Subcutaneous abdominal adipose tissue (tissue), 5 donors: ENCODE data around the gene ZIC1.

Experiments
- H3K27ac ChIP-seq: one replicate; pipeline ENCODE4 v1.7.0; 2013; ENCODE audit warnings: low read depth, mild to moderate bottlenecking, inconsistent platforms, low read length, moderate library complexity
- H3K27me3 ChIP-seq, 5 donors: one replicate each; pipeline ENCODE4 v1.7.0; 2013; ENCODE audit warnings: low read length in 5 of 5, inconsistent platforms in 1 of 5; ENCODE audit not compliant: control insufficient read depth in 5 of 5, insufficient read depth in 4 of 5
- H3K36me3 ChIP-seq, 5 donors: one replicate each; pipeline ENCODE4 v1.7.0; 2013; ENCODE audit warnings: low read length in 5 of 5; ENCODE audit not compliant: control insufficient read depth in 5 of 5, insufficient read depth in 5 of 5
- H3K4me1 ChIP-seq, 5 donors: one replicate each; pipeline ENCODE4 v1.7.0; 2013; ENCODE audit warnings: low read length in 5 of 5, mild to moderate bottlenecking in 3 of 5, moderate library complexity in 1 of 5; ENCODE audit not compliant: control insufficient read depth in 5 of 5, insufficient read depth in 5 of 5
- H3K4me3 ChIP-seq, 5 donors: one replicate each; pipeline ENCODE4 v1.7.0; 2013; ENCODE audit warnings: low read length in 5 of 5, low read depth in 1 of 5
- H3K9ac ChIP-seq, 5 donors: one replicate each; pipeline ENCODE4 v1.7.0; 2013; ENCODE audit warnings: low read length in 5 of 5, mild to moderate bottlenecking in 4 of 5, moderate library complexity in 3 of 5
- H3K9me3 ChIP-seq, 5 donors: one replicate each; pipeline ENCODE4 v1.7.0; 2013; ENCODE audit warnings: low read length in 5 of 5; ENCODE audit not compliant: control insufficient read depth in 5 of 5
- donor health status: healthy.
- donor health status: healthy.
- donor health status: healthy.
- donor health status: healthy.
- donor health status: healthy.

ZIC1 gene

GRCh38 chr3:147395899-147396711 lies 13.1 kb upstream of the ZIC1 start:
- peaks cover 0 to 53% (median 45%) of the 10 kb centered on the region in 5 donors for H3K4me1 ChIP-seq
- no peaks in the 10 kb centered on the region for H3K36me3 ChIP-seq
- H3K9ac ChIP-seq: no peak overlapping the region
- H3K27me3 ChIP-seq: peaks cover 38 to 81% (median 73%) of the 10 kb centered on the region in 5 donors
- H3K9me3 ChIP-seq: peaks cover 0 to 6% (median 0%) of the 10 kb centered on the region in 5 donors
- no peak overlapping the region for H3K4me3 ChIP-seq
- no peak overlapping the region for H3K27ac ChIP-seq

- Histone ChIP-seq H3K9ac (no peak overlapping the region), H3K36me3 (no peaks in the 10 kb centered on the region), H3K27me3 (peaks cover 38 to 80% (median 70%) of the 10 kb centered on the region in 5 donors), H3K27ac (no peak overlapping the region), H3K4me3 (no peak overlapping the region), H3K4me1 (peaks cover 0 to 51% (median 45%) of the 10 kb centered on the region in 5 donors), H3K9me3 (peaks cover 0 to 6% (median 0%) of the 10 kb centered on the region in 5 donors)
These were observed 12.5 kb upstream of the ZIC1 start for GRCh38 chr3:147396712-147397046.

DNA sequence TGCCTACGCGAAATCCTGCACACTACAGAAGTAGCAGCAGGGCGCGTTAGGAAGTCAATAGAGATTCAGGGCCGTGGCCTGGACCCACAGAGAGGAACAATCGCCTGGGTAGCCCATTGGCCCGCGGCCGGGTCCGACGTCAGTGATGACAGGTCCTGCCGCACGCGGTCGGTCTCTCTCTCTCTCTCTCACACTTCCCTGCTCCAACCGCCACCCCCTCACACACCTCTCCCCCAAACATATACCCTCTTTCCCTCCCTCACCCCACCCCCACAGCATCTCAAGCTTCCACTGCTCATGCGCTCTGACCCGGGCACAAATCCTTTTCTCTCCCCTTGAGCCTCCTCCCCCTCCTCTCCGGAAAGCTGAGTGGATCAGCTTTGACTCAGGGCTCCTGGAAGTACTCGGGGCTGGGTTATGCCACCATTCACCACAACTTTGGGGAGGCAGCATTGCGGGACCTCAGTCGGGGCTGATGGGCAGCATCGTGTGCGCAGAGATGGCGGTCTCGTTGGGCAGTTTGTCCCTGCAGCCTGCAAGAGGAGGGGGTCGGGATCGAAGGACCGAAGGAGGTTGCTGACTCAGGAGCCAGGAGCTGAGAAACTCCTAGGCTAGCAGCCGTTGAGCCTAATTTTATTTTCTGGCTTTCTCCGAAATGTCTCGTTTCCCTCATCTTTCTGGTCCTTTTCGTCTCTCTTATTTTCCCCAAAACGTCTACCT lies 11.8 kb upstream of the ZIC1 start:
- peaks cover 35 to 76% (median 68%) of the 10 kb centered on the region in 5 donors for H3K27me3 ChIP-seq
- H3K27ac ChIP-seq: no peak overlapping the region
- H3K4me3 ChIP-seq: no peak overlapping the region
- no peak overlapping the region for H3K9ac ChIP-seq
- H3K9me3 ChIP-seq: peaks cover 0 to 6% (median 0%) of the 10 kb centered on the region in 5 donors
- H3K4me1 ChIP-seq: peaks cover 0 to 44% (median 39%) of the 10 kb centered on the region in 5 donors
- no peaks in the 10 kb centered on the region for H3K36me3 ChIP-seq

DNA sequence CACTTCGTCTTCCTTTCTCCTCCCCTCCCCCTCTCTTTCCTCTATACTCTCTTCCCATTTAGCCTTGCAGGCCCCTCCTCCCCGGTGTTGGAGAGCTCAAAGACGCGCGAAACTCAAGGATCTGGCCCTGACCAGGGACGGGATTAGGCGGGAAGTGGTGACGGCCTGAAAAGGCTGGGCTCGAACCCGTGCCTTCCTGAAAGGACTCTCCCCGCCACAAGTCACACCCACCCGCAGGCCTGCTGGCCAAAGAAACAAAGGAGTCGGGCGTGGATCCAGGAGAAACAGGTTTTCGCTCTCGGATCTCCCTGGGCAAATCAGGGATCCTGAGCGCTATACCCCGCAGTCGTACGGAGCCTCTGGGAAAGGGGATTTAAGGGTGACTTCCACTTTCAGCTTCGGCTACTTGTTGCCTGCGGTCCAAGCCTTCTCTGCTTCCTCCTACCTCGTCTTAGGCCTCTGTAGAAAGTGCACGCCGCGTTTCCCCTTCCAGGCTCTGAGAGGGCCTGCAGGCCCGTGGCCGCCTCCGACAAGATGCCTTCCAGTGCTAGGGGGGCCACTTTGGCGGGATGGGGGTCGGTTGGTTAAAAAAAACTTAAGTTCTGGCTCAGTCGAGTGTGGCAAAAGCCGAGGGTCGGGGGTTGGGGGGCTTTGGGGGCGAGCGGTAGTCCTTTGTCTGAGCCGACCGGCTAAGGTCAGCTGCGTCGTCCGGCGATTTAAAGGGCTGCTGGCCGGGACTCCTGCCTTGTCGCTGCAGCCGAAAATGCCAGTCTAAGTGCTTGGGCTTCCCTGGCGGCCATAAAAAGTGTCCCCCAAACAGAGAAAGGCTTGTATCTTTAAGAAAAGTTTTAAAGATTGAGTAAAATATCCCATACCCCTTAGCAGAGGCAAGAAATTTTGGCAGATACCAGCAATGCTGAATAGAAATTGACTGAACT lies 11.0 kb upstream of the ZIC1 start:
- Histone ChIP-seq H3K9me3 (peaks cover 0 to 6% (median 0%) of the 10 kb centered on the region in 5 donors), H3K9ac (no peak overlapping the region), H3K4me1 (peaks cover 0 to 37% (median 33%) of the 10 kb centered on the region in 5 donors), H3K27ac (no peak overlapping the region), H3K36me3 (no peaks in the 10 kb centered on the region), H3K4me3 (peak overlapping the region in 2 of 5 donors; percentile 16 to 30), H3K27me3 (peaks cover 30 to 72% (median 63%) of the 10 kb centered on the region in 5 donors)

GRCh38 chr3:147398813-147399534 lies 10.2 kb upstream of the ZIC1 start:
- no peak overlapping the region for H3K9ac ChIP-seq
- H3K27me3 ChIP-seq: peaks cover 36 to 71% (median 62%) of the 10 kb centered on the region in 5 donors
- no peaks in the 10 kb centered on the region for H3K36me3 ChIP-seq
- peaks cover 0 to 6% (median 0%) of the 10 kb centered on the region in 5 donors for H3K9me3 ChIP-seq
- H3K4me3 ChIP-seq: no peak overlapping the region
- peaks cover 0 to 28% (median 25%) of the 10 kb centered on the region in 5 donors for H3K4me1 ChIP-seq
- H3K27ac ChIP-seq: no peak overlapping the region

DNA sequence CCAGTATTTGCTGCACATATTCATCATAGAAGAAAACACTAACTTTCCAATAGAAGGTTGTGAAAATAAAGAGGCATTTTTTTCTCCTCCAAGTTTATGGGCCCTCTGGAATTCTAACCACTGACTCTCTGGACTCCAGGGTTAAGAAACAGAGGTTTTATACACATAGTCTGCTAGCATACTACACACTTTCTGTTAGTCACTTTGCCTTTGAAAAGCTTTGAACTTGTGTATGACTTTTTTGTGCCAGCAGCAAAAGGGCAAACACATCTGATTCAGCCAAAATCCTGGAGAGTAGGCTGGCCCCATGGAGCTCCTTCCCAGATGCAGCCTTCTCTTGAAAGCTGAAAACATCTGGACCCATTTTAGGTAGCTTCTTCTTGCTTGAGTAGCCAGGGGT lies 9.1 kb upstream of the ZIC1 start:
- Histone ChIP-seq H3K36me3 (no peaks in the 10 kb centered on the region), H3K27me3 (peaks cover 47 to 70% (median 62%) of the 10 kb centered on the region in 5 donors), H3K9ac (no peak overlapping the region), H3K27ac (no peak overlapping the region), H3K4me3 (no peak overlapping the region), H3K9me3 (peaks cover 0 to 6% (median 0%) of the 10 kb centered on the region in 5 donors), H3K4me1 (peaks cover 0 to 24% (median 22%) of the 10 kb centered on the region in 5 donors)

DNA sequence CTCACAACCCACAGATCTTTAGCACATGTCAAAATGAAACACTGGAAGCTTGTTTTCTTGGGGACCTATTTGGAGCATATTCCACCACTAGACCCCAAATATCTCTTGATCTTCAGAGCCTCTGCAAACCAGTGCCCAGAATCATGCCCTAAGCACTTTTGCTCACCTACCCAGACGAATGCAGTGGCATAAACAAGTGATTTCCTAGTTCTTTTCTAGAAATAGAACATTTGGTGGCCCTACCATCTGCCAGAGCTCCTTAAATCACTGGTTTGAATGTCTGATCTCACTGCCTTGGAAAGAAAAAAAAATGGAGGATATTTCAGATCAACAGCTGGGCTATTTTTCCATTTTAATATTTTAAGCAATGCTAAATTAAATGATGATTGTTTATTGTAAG lies 8.2 kb upstream of the ZIC1 start:
- peaks cover 0 to 4% (median 0%) of the 10 kb centered on the region in 5 donors for H3K9me3 ChIP-seq
- H3K9ac ChIP-seq: no peak overlapping the region
- no peak overlapping the region for H3K27ac ChIP-seq
- peaks cover 0 to 18% (median 17%) of the 10 kb centered on the region in 5 donors for H3K4me1 ChIP-seq
- H3K4me3 ChIP-seq: no peak overlapping the region
- H3K27me3 ChIP-seq: peaks cover 49 to 70% (median 64%) of the 10 kb centered on the region in 5 donors
- H3K36me3 ChIP-seq: no peaks in the 10 kb centered on the region

DNA sequence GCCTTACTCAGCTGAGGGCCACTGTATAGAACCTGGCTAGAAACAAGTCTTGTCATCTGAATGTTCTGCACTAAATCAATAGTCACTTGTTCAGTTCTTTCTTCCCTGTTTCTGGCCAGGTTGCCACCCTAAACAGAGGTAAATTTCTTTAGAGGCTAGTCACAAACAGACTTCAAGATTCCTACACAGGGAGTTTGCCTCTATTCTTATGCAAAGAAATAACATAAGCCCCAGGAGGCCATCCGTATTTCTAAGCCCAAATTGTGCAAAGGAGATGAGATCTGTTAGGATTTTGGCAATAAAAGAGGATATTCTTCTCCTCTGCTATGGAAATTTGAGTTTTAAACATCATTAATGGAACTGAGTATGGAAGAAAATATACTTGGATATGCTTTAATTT lies 7.7 kb upstream of the ZIC1 start:
- Histone ChIP-seq H3K36me3 (no peaks in the 10 kb centered on the region), H3K9ac (no peak overlapping the region), H3K4me1 (peaks cover 0 to 14% (median 13%) of the 10 kb centered on the region in 5 donors), H3K4me3 (no peak overlapping the region), H3K27ac (no peak overlapping the region), H3K9me3 (no peaks in the 10 kb centered on the region), H3K27me3 (peaks cover 47 to 70% (median 64%) of the 10 kb centered on the region in 5 donors)

DNA sequence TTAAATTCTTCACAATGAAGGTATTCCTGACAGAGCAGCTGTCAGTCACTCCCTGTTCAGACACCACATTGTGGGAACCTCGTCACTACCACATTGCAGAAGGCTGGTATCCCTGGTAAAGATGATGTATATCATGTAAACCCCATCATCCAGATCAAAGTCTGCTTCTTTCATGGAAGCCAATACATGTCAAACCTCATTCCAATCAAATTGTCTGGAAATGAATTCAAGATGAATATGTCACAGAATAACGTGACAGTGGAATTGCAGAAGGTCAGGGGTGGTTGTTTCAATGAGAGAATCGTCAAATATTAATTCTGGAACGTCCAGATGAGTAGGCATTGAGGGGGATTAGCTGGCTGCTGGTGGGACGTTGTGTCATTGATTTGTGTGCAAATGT lies 7.0 kb upstream of the ZIC1 start:
- no peak overlapping the region for H3K4me3 ChIP-seq
- no peaks in the 10 kb centered on the region for H3K9me3 ChIP-seq
- no peaks in the 10 kb centered on the region for H3K36me3 ChIP-seq
- H3K4me1 ChIP-seq: peaks cover 0 to 12% (median 10%) of the 10 kb centered on the region in 5 donors
- no peak overlapping the region for H3K27ac ChIP-seq
- peaks cover 43 to 71% (median 66%) of the 10 kb centered on the region in 5 donors for H3K27me3 ChIP-seq
- no peak overlapping the region for H3K9ac ChIP-seq
